H1 (cell line): ENCODE data around the gene ZBED1. TPM values are rescaled to one million over a fixed set of nuclear protein-coding genes. Genes with fewer than 3 reads are reported as not detected.

Source experiments
- CTCF ChIA-PET: fragments of 300-600 bp; sonication (Branson Sonifier 250); formaldehyde crosslinking; loops from one replicate; lab custom pipeline; 2021; ENCODE audit not compliant: partially characterized antibody; lab: Charles Lee
- POLR2A ChIA-PET: fragments of 300-600 bp; sonication (Branson Sonifier 250); formaldehyde crosslinking; loops from one replicate; lab custom pipeline; 2021; ENCODE audit warnings: inconsistent platforms; ENCODE audit not compliant: partially characterized antibody; lab: Charles Lee
- DNase-seq, 2 experiments: peaks; one replicate each; pipeline versions ENCODE4 v3.0.0 to v3.0.0-alpha.2; 2010 to 2022; ENCODE audit warnings: low spot score in 2 of 2, low read depth in 1 of 2, mixed read lengths in 1 of 2
- FAIRE-seq: peaks from 2 replicates; lab custom pipeline; 2011; peaks lifted over from hg19 to GRCh38; lab: Jason Lieb, UNC
- H2AFZ ChIP-seq: 2 replicates; pipeline ENCODE4 v1.8.1; 2012; ENCODE audit warnings: low read length, inconsistent platforms
- H2AK5ac ChIP-seq: 2 replicates; pipeline ENCODE4 v1.6.1; 2013; ENCODE audit warnings: low read depth, low read length
- H2BK120ac ChIP-seq: replicated peaks from 2 replicates; pipeline ENCODE3; 2013; ENCODE audit warnings: low read depth, low read length, inconsistent platforms
- H2BK12ac ChIP-seq: 2 replicates; pipeline ENCODE4 v1.6.1; 2013; ENCODE audit warnings: low read depth, low read length
- H2BK15ac ChIP-seq: 2 replicates; pipeline ENCODE4 v1.6.1; 2013; ENCODE audit warnings: low read length
- H2BK20ac ChIP-seq: 2 replicates; pipeline ENCODE4 v1.6.1; 2013; ENCODE audit warnings: low read length
- H2BK5ac ChIP-seq: 2 replicates; pipeline ENCODE4 v1.6.1; 2013; ENCODE audit warnings: low read depth, low read length
- H3K14ac ChIP-seq: 2 replicates; pipeline ENCODE4 v1.6.1; 2013; ENCODE audit warnings: inconsistent platforms; ENCODE audit not compliant: insufficient read length
- H3K18ac ChIP-seq: 2 replicates; pipeline ENCODE4 v1.6.1; 2013; ENCODE audit warnings: low read length; ENCODE audit errors: extremely low read depth
- H3K23ac ChIP-seq: 2 replicates; pipeline ENCODE4 v1.6.1; 2013; ENCODE audit warnings: inconsistent platforms; ENCODE audit not compliant: insufficient read length
- H3K23me2 ChIP-seq: 2 replicates; pipeline ENCODE4 v1.6.1; 2013; ENCODE audit warnings: low read depth, low read length
- H3K27ac ChIP-seq: 2 replicates; pipeline ENCODE4 v1.6.1; 2011; ENCODE audit warnings: low read depth, low read length, inconsistent platforms
- H3K27me3 ChIP-seq, 4 experiments: replicated peaks in 1 of 4; 1 replicate in 1 of 4; 2 replicates in 3 of 4; pipeline versions ENCODE4 v1.6.1 to v1.8.1; 2011 to 2013; ENCODE audit warnings: low read length in 3 of 4, mild to moderate bottlenecking in 3 of 4, inconsistent platforms in 2 of 4, mixed read lengths in 2 of 4, moderate library complexity in 1 of 4; ENCODE audit not compliant: control insufficient read depth in 3 of 4, insufficient read depth in 3 of 4; ENCODE audit errors: extremely low read depth in 1 of 4
- H3K36me3 ChIP-seq, 4 experiments: 2 replicates each; pipeline versions ENCODE4 v1.6.1 to v1.8.1; 2011 to 2013; ENCODE audit warnings: mild to moderate bottlenecking in 4 of 4, low read length in 3 of 4, moderate library complexity in 2 of 4, control low read depth in 1 of 4, inconsistent platforms in 1 of 4; ENCODE audit not compliant: insufficient read depth in 4 of 4, control insufficient read depth in 2 of 4
- H3K4ac ChIP-seq: replicated peaks from 2 replicates; pipeline ENCODE3; 2013; ENCODE audit warnings: low read length, low read depth, mixed read lengths, inconsistent platforms; ENCODE audit not compliant: insufficient read length
- H3K4me1 ChIP-seq, 4 experiments: replicated peaks in 1 of 4; 1 replicate in 1 of 4; 2 replicates in 3 of 4; pipeline versions ENCODE4 v1.6.1 to v1.8.1; 2011 to 2013; ENCODE audit warnings: low read length in 3 of 4, inconsistent platforms in 2 of 4, mixed read lengths in 1 of 4; ENCODE audit not compliant: insufficient read depth in 4 of 4, control insufficient read depth in 3 of 4
- H3K4me2 ChIP-seq, 2 experiments: 2 replicates each; pipeline versions ENCODE4 v1.6.1 to v1.8.1; 2011 to 2013; ENCODE audit warnings: low read depth in 2 of 2, low read length in 2 of 2, control low read depth in 1 of 2, inconsistent platforms in 1 of 2, mild to moderate bottlenecking in 1 of 2; ENCODE audit not compliant: insufficient read depth in 1 of 2
- H3K4me3 ChIP-seq, 4 experiments: fragments of 200-600, 300-600 bp in 1 of 4; sonication (generic), shearing (Covaris generic), sonication (Bioruptor Twin) in 1 of 4; 2 replicates each; pipeline versions ENCODE4 v1.5.1 to v1.8.1; 2011 to 2016; ENCODE audit warnings: low read length in 4 of 4, low read depth in 3 of 4, control low read depth in 2 of 4, inconsistent platforms in 2 of 4, mild to moderate bottlenecking in 2 of 4, mixed read lengths in 1 of 4, moderate library complexity in 1 of 4; ENCODE audit not compliant: insufficient read depth in 2 of 4; ENCODE audit errors: extremely low read depth in 1 of 4
- H3K56ac ChIP-seq: replicated peaks from 2 replicates; pipeline ENCODE3; 2013; ENCODE audit warnings: low read depth, mild to moderate bottlenecking, mixed read lengths, low read length, inconsistent platforms; ENCODE audit not compliant: insufficient read length
- H3K79me1 ChIP-seq: 2 replicates; pipeline ENCODE4 v1.6.1; 2013; ENCODE audit warnings: low read depth, low read length, control low read depth
- H3K79me2 ChIP-seq, 2 experiments: 2 replicates each; pipeline versions ENCODE4 v1.6.1 to v1.8.1; 2012 to 2013; ENCODE audit warnings: low read length in 2 of 2, mild to moderate bottlenecking in 2 of 2, inconsistent platforms in 1 of 2; ENCODE audit not compliant: insufficient read depth in 2 of 2, control insufficient read depth in 1 of 2
- H3K9ac ChIP-seq, 4 experiments: replicated peaks in 1 of 4; 1 replicate in 1 of 4; 2 replicates in 3 of 4; pipeline versions ENCODE4 v1.6.1 to v1.8.1; 2011 to 2013; ENCODE audit warnings: low read depth in 3 of 4, low read length in 3 of 4, control low read depth in 2 of 4, mild to moderate bottlenecking in 2 of 4, moderate library complexity in 2 of 4, inconsistent platforms in 1 of 4; ENCODE audit errors: extremely low read depth in 1 of 4
- H3K9me3 ChIP-seq, 2 experiments: 2 replicates each; pipeline versions ENCODE4 v1.6.1 to v1.8.1; 2012 to 2013; ENCODE audit warnings: mild to moderate bottlenecking in 2 of 2, moderate library complexity in 2 of 2, control low read depth in 1 of 2, inconsistent platforms in 1 of 2, low read depth in 1 of 2, low read length in 1 of 2, mixed read lengths in 1 of 2; ENCODE audit not compliant: insufficient read depth in 2 of 2
- H4K20me1 ChIP-seq, 2 experiments: replicated peaks in 1 of 2; 2 replicates each; pipeline versions ENCODE3 to v1.8.1; 2011 to 2013; ENCODE audit warnings: inconsistent platforms in 2 of 2, low read length in 2 of 2, mild to moderate bottlenecking in 1 of 2; ENCODE audit not compliant: insufficient read depth in 2 of 2, control insufficient read depth in 1 of 2
- H4K5ac ChIP-seq: 2 replicates; pipeline ENCODE4 v1.6.1; 2013; ENCODE audit warnings: low read length, low read depth, mixed read lengths, inconsistent platforms; ENCODE audit not compliant: insufficient read length
- H4K8ac ChIP-seq: 2 replicates; pipeline ENCODE4 v1.8.0; 2013; ENCODE audit warnings: mild to moderate bottlenecking, moderate library complexity, low read length, inconsistent platforms; ENCODE audit not compliant: insufficient read depth; ENCODE audit errors: extremely low read depth
- H4K91ac ChIP-seq: replicated peaks from 2 replicates; pipeline ENCODE3; 2013; ENCODE audit warnings: low read length, mixed read lengths, inconsistent platforms; ENCODE audit not compliant: insufficient read length
- ASH2L ChIP-seq: fragments of 200-600, 300-600 bp; sonication (generic); IDR thresholded peaks from one replicate; pipeline ENCODE4 v1.7.1; 2017; ENCODE audit warnings: low read length
- CHD1 ChIP-seq: IDR thresholded peaks from 2 replicates; pipeline ENCODE4 v1.6.1; 2012; ENCODE audit warnings: low read depth, low read length, improper control_type of control experiment
- HDAC6 ChIP-seq: IDR thresholded peaks from one replicate; pipeline ENCODE4 v1.7.1; 2012; ENCODE audit warnings: low read depth, mild to moderate bottlenecking, inconsistent platforms, low read length, moderate library complexity
- KDM5A ChIP-seq: fragments of 200-600 bp; IDR thresholded peaks from 2 replicates; pipeline ENCODE4 v1.7.1; 2012; ENCODE audit warnings: mild to moderate bottlenecking, low read length, inconsistent platforms, mixed read lengths
- MAFK ChIP-seq: IDR thresholded peaks from 2 replicates; pipeline ENCODE4 v1.6.1; 2012; ENCODE audit warnings: low read depth, mild to moderate bottlenecking, improper control_type of control experiment, low read length
- MAX ChIP-seq: IDR thresholded peaks from 2 replicates; pipeline ENCODE4 v1.6.1; 2012; ENCODE audit warnings: inconsistent platforms
- PHF8 ChIP-seq: fragments of 200-600 bp; sonication (generic); conservative IDR thresholded peaks from 2 replicates; pipeline ENCODE4 v1.7.1; 2012; ENCODE audit warnings: low read depth, mild to moderate bottlenecking, inconsistent platforms, low read length, moderate library complexity
- POLR2AphosphoS5 ChIP-seq: IDR thresholded peaks from 2 replicates; pipeline ENCODE4 v1.6.1; 2011; ENCODE audit warnings: low read depth, low read length
- RAD21 ChIP-seq, 2 experiments: IDR thresholded peaks in 1 of 2; conservative IDR thresholded peaks in 1 of 2; 2 replicates each; pipeline ENCODE4 v1.6.1; 2011; ENCODE audit warnings: low read depth in 2 of 2, low read length in 2 of 2, improper control_type of control experiment in 1 of 2, inconsistent platforms in 1 of 2, mild to moderate bottlenecking in 1 of 2, moderate library complexity in 1 of 2
- SUZ12 ChIP-seq: fragments of 200-600 bp; sonication (generic); IDR thresholded peaks from 2 replicates; pipeline ENCODE4 v1.6.1; 2012; ENCODE audit warnings: mild to moderate bottlenecking, inconsistent platforms, low read length, moderate library complexity, mixed read lengths
- WGBS, 2 experiments: shearing (Covaris generic) in 1 of 2; methylation state at CpG; one replicate each; pipeline versions ENCODE4 v1.1.6 to v1.1.7; 2013 to 2015; ENCODE audit warnings: low lambda C conversion rate in 2 of 2, mixed read lengths in 2 of 2, inconsistent platforms in 1 of 2, low coverage in 1 of 2, missing lambda C conversion rate in 1 of 2; ENCODE audit not compliant: insufficient replicate concordance in 2 of 2, insufficient coverage in 1 of 2, insufficient read length in 1 of 2; ENCODE audit errors: extremely low coverage in 1 of 2, missing lambda C conversion rate in 1 of 2; 5-methylcytosine and 5-hydroxymethylcytosine counted together
- polyA plus RNA-seq, 7 experiments: library from polyadenylated mRNA; depleted of rRNA in 3 of 7; stranded (reverse) in 5 of 7; unstranded in 2 of 7; fragments of >200 nt in 5 of 7; fragments of 200-250 nt in 2 of 7; gene quantifications; 1 replicate in 5 of 7; 2 replicates in 1 of 7; 4 replicates in 1 of 7; pipeline versions ENCODE4 v1.2.1 to v1.2.3, GENCODE V29; 2011 to 2013; ENCODE audit warnings: missing spikeins in 2 of 7, mixed read lengths in 2 of 7
- total RNA-seq: library from RNA; stranded (reverse); fragmentation: NEBNext Ultra II Directional; extraction: Animal tissue kit (Norgen Biotek cat#: 25700); gene quantifications from 2 replicates; pipeline ENCODE4 v1.2.1, GENCODE V29; 2021

ZBED1 gene
- total and polyA plus RNA-seq, 2 of the 8 experiments (the other 6 are each of a cell fraction or from before 2014, with no cell fraction given) = 28.5 to 45.8 TPM

- no peaks in the 10 kb centered on the region for H3K9me3 ChIP-seq
Observed at GRCh38 chrX:2526390-2526789, 25.6 kb upstream of the ZBED1 start.

More at GRCh38 chrX:2526390-2526789, 25.6 kb upstream of the ZBED1 start:
- Histone ChIP-seq H2BK15ac (no peak overlapping the region), H2AFZ (no peak overlapping the region), H3K23ac (no peak overlapping the region), H3K79me1 (no peaks in the 10 kb centered on the region), H3K4me2 (no peak overlapping the region), H3K9ac (no peak overlapping the region), H4K5ac (no peak overlapping the region), H3K23me2 (no peaks in the 10 kb centered on the region), H3K27ac (no peak overlapping the region), H2AK5ac (no peak overlapping the region), H3K27me3 (no peaks in the 10 kb centered on the region), H3K18ac (no peak overlapping the region), H3K79me2 (no peaks in the 10 kb centered on the region), H2BK20ac (no peak overlapping the region; the same call in 1 of the 2 replicates), H4K8ac (no peak overlapping the region), H2BK120ac (no peak overlapping the region), H3K14ac (no peak overlapping the region), H4K91ac (no peak overlapping the region), H3K56ac (no peak overlapping the region), H3K36me3 (no peaks in the 10 kb centered on the region), H3K4ac (no peak overlapping the region), H2BK5ac (no peak overlapping the region), H4K20me1 (no peaks in the 10 kb centered on the region), H3K4me1 (peaks cover 0 to 2% (median under 1%) of the 10 kb centered on the region in 4 experiments; a peak in 2 of 7 replicates), H2BK12ac (no peak overlapping the region), H3K4me3 (no peak overlapping the region)
- no peak for FAIRE-seq
- ChIA-PET POLR2A (no interaction called here), CTCF (no interaction called here)
- no peak for DNase-seq
- 85% methylated on average over 10 of the region's 10 CpGs; no CpG with 5 or more reads in 1 of the 2 experiments for WGBS, 2 experiments
- TF ChIP-seq PHF8 (no peak), KDM5A (no peak), RAD21 (IDR thresholded peaks at IDR 0.05 in 1 of 2, conservative IDR thresholded peaks at IDR 0.05 in 1 of 2; ENCODE audit: low read depth in 2 of 2, low read length in 2 of 2) (no peak), CHD1 (no peak), POLR2AphosphoS5 (no peak), SUZ12 (no peak), MAFK (no peak), MAX (no peak), HDAC6 (no peak), ASH2L (no peak)
